ENCODE data around the gene DBX2.
"Not testable (repeated sequence)": the region's sequence is repeated elsewhere in the genome, so short reads cannot be mapped to it uniquely, and the experiment has no call there.

The DBX2 gene

GRCh38 chr12:45050751-45051571 lies at the start of gene DBX2:
Gene DBX2, minus strand, starts transcription at chr12:45051099. Its CDS starts 172 bp downstream, at chr12:45050927.
- DNase-seq, result no peak

- no peak for DNase-seq
Observed at GRCh38 chr12:45098766-45099165, 47.9 kb upstream of the DBX2 start.

GRCh38 chr12:45095417-45095816 lies 44.5 kb upstream of the DBX2 start:
- DNase-seq, result not testable (repeated sequence)

- no peak for DNase-seq
Observed at GRCh38 chr12:45093051-45093450, 42.2 kb upstream of the DBX2 start.

- DNase-seq, result no peak
Observed at GRCh38 chr12:45089411-45090075, 38.6 kb upstream of the DBX2 start.

- no peak for DNase-seq
Observed at GRCh38 chr12:45088608-45089007, 37.7 kb upstream of the DBX2 start.

GRCh38 chr12:45084248-45084647 lies 33.3 kb upstream of the DBX2 start:
- not testable (repeated sequence) for DNase-seq

- no peak for DNase-seq
Observed at GRCh38 chr12:45077251-45077650, 26.4 kb upstream of the DBX2 start.

- DNase-seq, result no peak
Observed at GRCh38 chr12:45076417-45077026, 25.6 kb upstream of the DBX2 start.

GRCh38 chr12:45075587-45076282 lies 24.8 kb upstream of the DBX2 start:
- DNase-seq, result no peak

- no peak for DNase-seq
Observed at GRCh38 chr12:45065125-45065626, 14.3 kb upstream of the DBX2 start.

GRCh38 chr12:45060976-45061375 lies 10.1 kb upstream of the DBX2 start:
- no peak for DNase-seq

GRCh38 chr12:45051572-45052125 lies 750 bp upstream of the DBX2 start:
- DNase-seq, result no peak

GRCh38 chr12:45049912-45050750 lies 768 bp downstream of the DBX2 start:
- DNase-seq, result no peak

GRCh38 chr12:45042599-45042998 lies 8.3 kb downstream of the DBX2 start:
- no peak for DNase-seq

- no peak for DNase-seq
Observed at GRCh38 chr12:45040977-45041376, 9.9 kb downstream of the DBX2 start.

- DNase-seq, result no peak
Observed at GRCh38 chr12:45039757-45040156, 11.1 kb downstream of the DBX2 start.

GRCh38 chr12:45034861-45035265 lies 16.0 kb downstream of the DBX2 start:
- no peak for DNase-seq

- no peak for DNase-seq
Observed at GRCh38 chr12:45017916-45018315, 33.0 kb downstream of the DBX2 start.

GRCh38 chr12:45014396-45014795 lies 36.5 kb downstream of the DBX2 start:
- DNase-seq, result no peak

- DNase-seq, result no peak
Observed at GRCh38 chr12:45012749-45013148, 38.1 kb downstream of the DBX2 start.

- DNase-seq, result no peak
Observed at GRCh38 chr12:45010059-45010458, 40.8 kb downstream of the DBX2 start.

Measured in stimulated activated CD8-positive, alpha-beta memory T cell treated with anti-CD3 and anti-CD28 coated beads, Interleukin-4, amount 100 ng/mL, for 48 hours (primary cell).